HG03354 (cell line): ENCODE data around the gene ARHGEF16.

Experiments used
- ATAC-seq: cut with Tn5 transposase; IDR thresholded peaks from one replicate; pipeline ENCODE4 v1.9.1; 2021; ENCODE audit warnings: mild to moderate bottlenecking; ENCODE audit not compliant: unreplicated experiment, poor library complexity, severe bottlenecking

Gene ARHGEF16

DNA sequence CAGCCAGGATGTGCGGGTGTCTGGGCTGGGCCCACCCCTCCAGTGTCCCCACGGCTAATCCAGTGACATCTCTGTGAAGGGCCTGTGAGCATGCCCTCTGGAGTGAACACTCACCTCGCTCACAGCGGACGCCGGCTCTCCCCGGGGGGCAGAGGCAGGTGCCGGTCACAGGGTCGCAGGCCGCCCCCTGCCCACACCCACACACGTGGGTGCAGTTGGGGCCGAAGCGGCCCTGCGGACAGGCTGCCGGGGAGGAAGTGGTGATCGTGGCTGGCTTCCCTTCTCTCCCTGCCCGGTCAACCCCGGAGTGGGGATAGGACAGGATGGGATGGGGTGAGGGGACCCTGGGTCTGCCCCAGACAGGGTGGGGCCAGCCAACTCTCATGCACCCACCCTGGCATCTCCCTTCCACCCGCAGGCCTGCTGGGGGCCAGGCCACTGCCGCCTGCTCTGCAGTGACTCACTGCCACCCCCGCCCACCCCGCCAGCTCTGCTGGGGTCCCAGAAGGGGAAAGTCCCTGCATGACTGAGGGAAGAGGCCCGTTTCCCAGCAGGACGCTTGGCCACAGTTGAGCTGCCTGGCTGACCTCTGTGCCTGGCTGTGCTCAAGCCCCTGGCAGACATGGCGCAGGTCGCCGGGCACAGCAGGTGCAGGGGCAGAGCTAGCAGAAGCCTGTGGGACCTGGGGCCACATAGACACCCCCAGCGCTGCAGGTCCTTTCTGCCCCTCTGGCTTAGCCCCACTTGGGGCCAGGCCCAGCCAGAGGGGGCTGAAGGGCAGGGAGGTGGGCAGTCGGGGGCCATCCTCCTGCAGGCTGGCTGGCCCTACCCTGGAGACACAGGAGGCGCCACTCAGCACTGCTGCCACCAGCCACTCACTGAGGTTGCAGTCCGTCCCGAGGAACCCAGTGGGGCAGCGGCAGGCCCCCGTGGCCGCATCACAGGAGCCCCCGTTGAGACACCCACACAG, 41.6 kb downstream of the ARHGEF16 start:
- no peak for ATAC-seq

- ATAC-seq: no peak
Observed at GRCh38 chr1:3496916-3497315, 42.5 kb downstream of the ARHGEF16 start.

- no peak for ATAC-seq
Observed at GRCh38 chr1:3497521-3497920, 43.1 kb downstream of the ARHGEF16 start.

DNA sequence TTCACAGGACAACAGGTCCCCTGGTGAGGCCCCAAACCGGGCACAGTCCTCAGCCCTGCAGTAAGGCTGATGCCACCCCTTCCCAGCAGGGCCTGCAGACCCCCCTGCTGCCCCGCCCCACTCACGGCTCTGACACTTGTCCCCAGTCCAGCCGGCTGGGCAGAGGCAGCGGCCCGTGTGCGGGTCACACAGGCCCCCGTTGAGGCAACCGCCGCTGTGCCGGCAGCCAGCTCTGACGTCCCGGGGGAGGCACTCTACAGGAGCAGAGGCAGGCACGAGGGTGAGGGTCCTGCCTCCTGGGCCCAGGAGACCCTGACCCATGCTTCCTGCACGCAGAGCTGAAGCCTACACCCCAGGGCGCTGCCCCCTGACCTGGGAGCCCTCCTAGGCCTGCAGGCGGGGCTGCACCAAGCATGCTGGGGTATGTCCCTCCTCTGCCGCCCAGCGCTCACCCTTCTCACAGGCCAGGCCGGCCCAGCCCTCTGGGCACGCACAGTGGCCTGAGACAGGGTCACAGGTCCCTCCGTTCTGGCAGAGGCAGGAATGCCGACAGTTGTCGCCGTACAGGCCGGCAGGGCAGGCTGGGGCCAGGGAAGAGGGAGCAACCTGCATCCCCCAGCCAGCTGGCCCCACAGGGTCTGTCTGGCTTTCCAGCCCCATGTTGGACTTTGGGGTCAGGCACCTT, 43.9 kb downstream of the ARHGEF16 start:
- no peak for ATAC-seq

DNA sequence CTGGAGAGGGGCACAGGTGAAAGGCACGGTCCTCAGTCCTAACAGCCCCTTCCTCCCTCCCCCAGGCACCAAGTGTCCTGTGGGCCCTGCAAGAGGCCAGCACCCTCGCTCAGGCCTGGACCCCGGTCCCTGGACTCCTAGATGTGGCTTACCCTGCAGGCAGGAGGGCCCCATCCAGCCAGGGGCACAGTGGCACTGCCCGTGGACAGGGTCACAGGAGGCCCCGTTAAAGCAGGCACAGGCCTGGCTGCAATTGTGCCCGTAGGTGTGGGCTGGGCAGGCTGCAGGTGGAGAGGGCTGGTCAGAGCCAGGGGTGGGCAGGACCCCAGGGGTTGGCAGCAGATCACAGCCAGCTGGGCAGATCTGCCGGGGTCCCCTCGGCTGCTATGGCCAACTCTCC, 44.5 kb downstream of the ARHGEF16 start:
- ATAC-seq: no peak

DNA sequence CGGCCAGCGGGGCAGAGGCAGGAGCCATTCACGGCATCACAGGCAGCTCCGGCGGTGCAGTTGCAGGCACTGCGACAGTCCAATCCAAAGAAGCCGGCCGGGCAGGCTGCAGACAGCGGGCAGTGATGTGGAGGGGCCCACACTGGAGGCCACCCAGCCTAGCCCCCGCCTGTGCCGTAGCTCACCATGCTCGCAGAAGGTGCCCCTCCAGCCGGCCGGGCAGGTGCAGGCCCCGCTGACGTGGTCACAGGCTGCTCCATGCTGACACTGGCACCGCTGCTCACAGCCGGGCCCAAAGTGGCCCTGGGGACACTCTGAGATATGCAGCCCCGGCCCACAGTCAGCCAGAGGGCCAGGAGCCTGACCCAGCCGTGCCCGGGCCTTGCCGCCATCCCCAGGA, 45.1 kb downstream of the ARHGEF16 start:
- no peak for ATAC-seq

GRCh38 chr1:3500265-3500835, 45.9 kb downstream of the ARHGEF16 start:
- no peak for ATAC-seq

DNA sequence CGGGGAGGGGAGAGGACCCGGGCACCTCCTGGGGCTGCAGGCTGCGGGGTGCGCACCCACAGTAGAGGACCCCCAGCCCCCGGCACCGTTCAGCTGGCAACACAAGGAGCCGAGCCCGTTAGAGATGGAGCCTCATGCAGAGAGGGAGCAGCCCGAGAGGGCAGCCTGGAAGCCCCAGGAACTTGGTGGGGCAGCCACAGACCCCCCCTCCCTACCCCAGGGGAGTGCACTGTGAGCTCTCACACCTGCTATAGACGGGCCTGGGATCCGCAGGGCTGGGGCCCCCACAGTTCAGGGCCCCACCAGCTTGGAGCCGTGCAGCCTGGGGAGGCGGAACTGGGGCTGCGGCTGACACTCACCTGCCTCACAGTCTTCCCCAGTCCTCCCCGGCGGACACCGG, 47.0 kb downstream of the ARHGEF16 start:
- ATAC-seq: no peak

- ATAC-seq: no peak
Observed at GRCh38 chr1:3501856-3502640, 47.6 kb downstream of the ARHGEF16 start.

DNA sequence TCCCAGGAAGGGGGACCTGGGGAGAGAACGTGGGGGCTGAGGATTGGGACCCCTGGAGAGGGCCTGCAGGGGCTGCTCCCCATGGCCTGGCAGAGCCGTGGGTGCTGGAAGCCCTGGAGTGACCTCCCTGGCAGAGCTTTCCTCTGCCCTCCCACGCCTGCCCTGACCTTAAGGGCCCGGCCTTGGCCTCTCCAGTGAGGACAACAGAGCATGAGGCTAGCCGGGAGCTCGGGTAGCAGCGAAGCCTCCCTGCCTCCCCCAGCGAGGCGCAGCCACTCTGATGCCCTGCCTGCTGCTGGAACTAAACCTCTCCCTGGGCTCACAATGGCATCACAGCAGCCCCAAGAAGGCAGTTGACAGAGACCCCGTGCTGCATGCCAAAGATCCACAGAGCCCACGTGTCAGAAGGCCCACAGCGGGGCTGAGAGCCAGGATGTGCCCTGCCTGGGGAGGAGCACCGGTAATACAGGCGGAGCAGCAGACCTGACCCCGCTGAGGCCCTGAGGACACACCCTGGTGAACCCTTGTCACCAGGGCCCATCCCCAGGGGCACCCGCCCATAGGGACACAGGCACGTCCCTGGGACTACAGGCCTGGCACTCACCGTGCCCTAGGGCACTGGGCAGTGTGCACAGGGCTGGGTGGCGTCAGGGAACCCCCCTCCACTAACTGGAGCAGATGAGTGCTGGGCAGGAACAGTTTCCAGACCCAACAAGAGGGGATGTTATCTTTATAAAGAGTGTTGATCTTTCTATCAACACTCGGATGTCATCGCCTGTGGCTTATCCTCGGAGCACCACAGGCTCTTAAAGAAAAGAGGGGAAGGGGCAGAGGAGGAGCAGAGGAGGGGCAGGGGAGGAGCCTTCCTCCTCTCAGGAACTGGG, 48.4 kb downstream of the ARHGEF16 start:
- ATAC-seq: no peak

GRCh38 chr1:3503525-3503886, 49.0 kb downstream of the ARHGEF16 start:
- ATAC-seq: no peak

DNA sequence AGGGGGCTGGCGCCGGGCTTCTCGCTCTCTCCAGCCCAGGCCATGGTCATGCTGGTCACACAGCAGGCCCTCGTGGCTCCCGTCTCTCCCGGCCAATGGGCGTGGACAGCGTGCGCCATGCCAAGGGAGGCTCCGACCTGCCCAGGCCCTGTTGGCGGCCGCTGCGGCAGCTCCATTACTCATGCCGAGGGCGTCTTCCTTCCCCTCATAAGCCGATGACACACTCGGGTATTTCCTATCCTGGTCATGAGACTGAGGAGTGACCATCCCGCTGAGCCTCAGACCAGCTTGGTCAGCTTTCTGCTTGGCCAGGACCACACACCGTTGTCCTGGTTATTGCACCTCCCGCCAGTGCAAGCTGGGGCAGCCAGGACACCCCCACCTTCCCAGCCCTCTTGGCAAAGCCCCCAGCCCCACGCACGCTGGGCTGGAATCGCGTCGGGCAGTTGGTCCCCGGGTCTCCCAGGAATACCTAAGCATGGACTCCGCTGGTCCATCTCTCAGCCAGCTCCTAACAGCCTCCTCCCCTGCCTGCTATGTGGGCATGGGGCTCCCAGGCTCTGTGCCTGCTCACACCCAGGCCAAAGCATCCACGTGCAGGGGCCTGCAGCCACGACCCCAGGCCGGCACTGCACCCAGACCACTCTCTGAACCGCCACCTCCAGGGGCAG, 49.8 kb downstream of the ARHGEF16 start:
- no peak for ATAC-seq

DNA sequence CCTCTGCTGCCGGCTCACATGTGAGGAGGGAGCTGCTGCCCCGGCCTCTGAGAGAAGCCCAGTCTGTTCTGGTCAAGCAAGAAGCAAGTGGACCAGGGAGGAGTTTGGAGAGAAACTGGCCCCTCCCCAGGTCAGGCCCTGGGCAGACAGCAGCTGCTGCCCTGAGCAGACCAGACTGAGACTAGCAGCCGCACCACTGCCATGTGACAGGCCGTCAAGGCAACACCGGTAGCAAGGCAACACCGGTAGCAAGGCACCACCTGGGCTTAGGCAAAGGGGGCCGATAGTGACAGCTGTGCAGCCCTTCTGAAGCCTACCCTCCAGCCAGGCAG, 50.3 kb downstream of the ARHGEF16 start:
- no peak for ATAC-seq

GRCh38 chr1:3505161-3505560, 50.7 kb downstream of the ARHGEF16 start:
- no peak for ATAC-seq

- ATAC-seq: no peak
Observed at GRCh38 chr1:3506041-3506440, 51.6 kb downstream of the ARHGEF16 start.

DNA sequence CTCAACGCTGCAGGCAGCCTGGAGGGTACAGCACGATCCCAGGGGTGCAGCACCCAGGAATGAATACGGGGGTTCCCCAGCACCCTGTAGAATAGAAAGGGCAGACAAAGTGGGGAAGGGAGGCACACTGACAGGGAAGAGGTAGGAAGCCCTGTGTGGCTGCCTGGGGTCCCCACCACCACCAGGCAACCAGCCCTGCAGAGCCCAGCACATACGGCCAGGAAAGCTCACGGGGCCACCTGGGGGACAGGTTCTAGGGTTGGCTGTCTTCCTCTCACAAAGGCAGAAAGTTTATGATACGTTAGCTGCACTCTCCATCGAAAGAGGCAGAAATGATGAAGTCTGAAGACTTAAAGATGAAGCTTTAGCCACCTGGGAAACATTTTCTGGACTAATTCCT, 52.5 kb downstream of the ARHGEF16 start:
- no peak for ATAC-seq

- no peak for ATAC-seq
Observed at GRCh38 chr1:3507636-3508275, 53.3 kb downstream of the ARHGEF16 start.

DNA sequence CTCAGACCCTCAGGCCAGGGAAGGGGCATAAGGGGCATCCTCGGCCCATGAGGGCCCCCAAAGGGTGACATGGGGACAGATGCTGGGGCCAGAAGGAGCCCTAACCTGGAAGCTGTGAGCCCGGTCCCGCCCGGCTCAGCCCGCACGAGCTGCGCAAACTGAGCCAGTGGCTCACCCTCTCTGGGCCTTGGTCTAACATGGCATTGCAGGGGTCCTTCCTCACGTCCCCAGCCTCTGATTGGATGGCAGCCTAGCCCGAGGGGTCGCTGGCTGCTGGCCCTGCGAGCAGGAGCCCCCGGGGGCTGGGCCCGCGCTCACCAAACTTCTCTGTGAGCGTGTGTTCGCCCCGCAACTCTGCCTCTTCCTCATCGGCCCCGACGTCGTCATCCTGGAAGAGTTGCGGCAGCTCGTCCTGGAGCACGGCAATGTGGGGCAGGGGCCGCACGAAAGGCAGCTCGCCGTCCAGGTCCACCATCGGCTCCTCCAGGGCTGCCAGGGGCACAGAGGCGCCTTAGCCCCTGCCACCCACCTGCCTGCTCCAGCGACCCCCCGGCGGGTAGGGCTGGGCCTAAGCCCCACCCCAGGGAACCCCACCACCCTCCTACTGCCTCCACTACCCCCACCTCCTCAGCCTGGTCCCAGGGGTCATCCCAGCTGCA, 54.4 kb downstream of the ARHGEF16 start:
- no peak for ATAC-seq
